ENCODE results near the gene SAPCD1. TPM values are rescaled to one million over a fixed set of nuclear protein-coding genes. Genes with fewer than 3 reads are reported as not detected.

Gene SAPCD1
- total and polyA plus RNA-seq, 10 of the 15 experiments (the other 5 are each of a cell fraction or from before 2014, with no cell fraction given) = 1.6 to 13.0 (median 5.4) TPM

- ChIA-PET RAD21 (ENCODE audit: unreplicated experiment) (interaction anchor here (0.6 kb wide), 1 partner anchor 8 kb away, joined by 3 read pairs; no protein-coding TSS in a partner anchor), CTCF (no interaction called here), SMC1A (ENCODE audit: uncharacterized antibody, unreplicated experiment) (interaction anchor here (1.1 kb wide), 1 partner anchor 32 kb away, joined by 3 read pairs; the partner anchor contains the start of gene DDAH2), POLR2A (interaction anchor here (0.5 kb wide), 1 partner anchor 78 kb away, joined by 9 read pairs; no protein-coding TSS in a partner anchor)
- WGBS (ENCODE audit: insufficient coverage, insufficient replicate concordance, low lambda C conversion rate, missing lambda C conversion rate) = 90% methylated on average over 8 of the region's 8 CpGs
- Histone ChIP-seq H3K9me3 (replicated peaks; ENCODE audit: control insufficient read depth, insufficient read depth, low read length) (no peaks in the 10 kb centered on the region), H3K27me3 (replicated peaks in 1 of 2; ENCODE audit: control insufficient read depth in 2 of 2, insufficient read depth in 2 of 2, low read length in 1 of 2) (no peaks in the 10 kb centered on the region), H2AFZ (ENCODE audit: control insufficient read depth, low read depth, low read length) (no peak overlapping the region), H3K36me3 (ENCODE audit: control insufficient read depth in 2 of 2, insufficient read depth in 2 of 2, low read length in 1 of 2) (no peaks in the 10 kb centered on the region; a peak in 2 of 4 replicates), H3K4me3 (no peak overlapping the region), H3K4me1 (ENCODE audit: control insufficient read depth, insufficient read depth, low read length) (no peaks in the 10 kb centered on the region), H3K9ac (ENCODE audit: control insufficient read depth, insufficient read depth, low read length) (no peak overlapping the region), H3K79me2 (ENCODE audit: control insufficient read depth, insufficient read depth, low read length) (no peaks in the 10 kb centered on the region), H3K4me2 (ENCODE audit: control insufficient read depth, insufficient read depth) (no peak overlapping the region), H4K20me1 (ENCODE audit: control insufficient read depth, insufficient read depth) (no peaks in the 10 kb centered on the region), H3K27ac (ENCODE audit: control insufficient read depth, insufficient read depth) (no peak overlapping the region)
- intact Hi-C loops (cut with micrococcal nuclease; ENCODE audit: unreplicated experiment) (no loop called here), in situ Hi-C loops (cut with MboI) (no loop called here)
- DNase-seq (ENCODE audit: low read depth, low spot score) (no peak), ATAC-seq (no peak), FAIRE-seq (no peak)
- BruUV-seq (replicated peaks) = no TSS peak
- TF ChIP-seq, protein P1, sequence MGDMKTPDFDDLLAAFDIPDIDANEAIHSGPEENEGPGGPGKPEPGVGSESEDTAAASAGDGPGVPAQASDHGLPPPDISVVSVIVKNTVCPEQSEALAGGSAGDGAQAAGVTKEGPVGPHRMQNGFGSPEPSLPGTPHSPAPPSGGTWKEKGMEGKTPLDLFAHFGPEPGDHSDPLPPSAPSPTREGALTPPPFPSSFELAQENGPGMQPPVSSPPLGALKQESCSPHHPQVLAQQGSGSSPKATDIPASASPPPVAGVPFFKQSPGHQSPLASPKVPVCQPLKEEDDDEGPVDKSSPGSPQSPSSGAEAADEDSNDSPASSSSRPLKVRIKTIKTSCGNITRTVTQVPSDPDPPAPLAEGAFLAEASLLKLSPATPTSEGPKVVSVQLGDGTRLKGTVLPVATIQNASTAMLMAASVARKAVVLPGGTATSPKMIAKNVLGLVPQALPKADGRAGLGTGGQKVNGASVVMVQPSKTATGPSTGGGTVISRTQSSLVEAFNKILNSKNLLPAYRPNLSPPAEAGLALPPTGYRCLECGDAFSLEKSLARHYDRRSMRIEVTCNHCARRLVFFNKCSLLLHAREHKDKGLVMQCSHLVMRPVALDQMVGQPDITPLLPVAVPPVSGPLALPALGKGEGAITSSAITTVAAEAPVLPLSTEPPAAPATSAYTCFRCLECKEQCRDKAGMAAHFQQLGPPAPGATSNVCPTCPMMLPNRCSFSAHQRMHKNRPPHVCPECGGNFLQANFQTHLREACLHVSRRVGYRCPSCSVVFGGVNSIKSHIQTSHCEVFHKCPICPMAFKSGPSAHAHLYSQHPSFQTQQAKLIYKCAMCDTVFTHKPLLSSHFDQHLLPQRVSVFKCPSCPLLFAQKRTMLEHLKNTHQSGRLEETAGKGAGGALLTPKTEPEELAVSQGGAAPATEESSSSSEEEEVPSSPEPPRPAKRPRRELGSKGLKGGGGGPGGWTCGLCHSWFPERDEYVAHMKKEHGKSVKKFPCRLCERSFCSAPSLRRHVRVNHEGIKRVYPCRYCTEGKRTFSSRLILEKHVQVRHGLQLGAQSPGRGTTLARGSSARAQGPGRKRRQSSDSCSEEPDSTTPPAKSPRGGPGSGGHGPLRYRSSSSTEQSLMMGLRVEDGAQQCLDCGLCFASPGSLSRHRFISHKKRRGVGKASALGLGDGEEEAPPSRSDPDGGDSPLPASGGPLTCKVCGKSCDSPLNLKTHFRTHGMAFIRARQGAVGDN (IDR thresholded peaks at IDR 0.05) = no peak
- TF ChIP-seq NFIC (IDR thresholded peaks at IDR 0.05; ENCODE audit: low read depth, low read length) = no peak
- no peak for TF ChIP-seq YBX1 (IDR thresholded peaks at IDR 0.05)
- no peak for TF ChIP-seq TAF1 (IDR thresholded peaks at IDR 0.05; ENCODE audit: borderline replicate concordance, low read depth, low read length)
- TF ChIP-seq SIX5 (IDR thresholded peaks at IDR 0.05; ENCODE audit: low read depth, low read length, severe bottlenecking) = no peak
- no peak for TF ChIP-seq NR2C1 (IDR thresholded peaks at IDR 0.05)
- no peak for TF ChIP-seq PRDM15 (CRISPR knock-in tag; IDR thresholded peaks at IDR 0.05)
- TF ChIP-seq HDAC6 (IDR thresholded peaks at IDR 0.05; ENCODE audit: unreplicated experiment) = no peak
- no peak for TF ChIP-seq CHD4 (IDR thresholded peaks at IDR 0.05)
- no peak for TF ChIP-seq REST (IDR thresholded peaks at IDR 0.05; ENCODE audit: low read depth, low read length)
- TF ChIP-seq, protein P2, sequence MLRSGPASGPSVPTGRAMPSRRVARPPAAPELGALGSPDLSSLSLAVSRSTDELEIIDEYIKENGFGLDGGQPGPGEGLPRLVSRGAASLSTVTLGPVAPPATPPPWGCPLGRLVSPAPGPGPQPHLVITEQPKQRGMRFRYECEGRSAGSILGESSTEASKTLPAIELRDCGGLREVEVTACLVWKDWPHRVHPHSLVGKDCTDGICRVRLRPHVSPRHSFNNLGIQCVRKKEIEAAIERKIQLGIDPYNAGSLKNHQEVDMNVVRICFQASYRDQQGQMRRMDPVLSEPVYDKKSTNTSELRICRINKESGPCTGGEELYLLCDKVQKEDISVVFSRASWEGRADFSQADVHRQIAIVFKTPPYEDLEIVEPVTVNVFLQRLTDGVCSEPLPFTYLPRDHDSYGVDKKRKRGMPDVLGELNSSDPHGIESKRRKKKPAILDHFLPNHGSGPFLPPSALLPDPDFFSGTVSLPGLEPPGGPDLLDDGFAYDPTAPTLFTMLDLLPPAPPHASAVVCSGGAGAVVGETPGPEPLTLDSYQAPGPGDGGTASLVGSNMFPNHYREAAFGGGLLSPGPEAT (IDR thresholded peaks at IDR 0.05; ENCODE audit: low read depth) = no peak
Observed at GRCh38 chr6:31761343-31761742, 1.1 kb upstream of the SAPCD1 start.

All from GM12878 (cell line).